ENCODE measurements around the gene DDR2. TPM values are rescaled to one million over a fixed set of nuclear protein-coding genes. Genes with fewer than 3 reads are reported as not detected.
"Not testable (repeated sequence)": the region's sequence is repeated elsewhere in the genome, so short reads cannot be mapped to it uniquely, and the experiment has no call there.

DDR2 gene
- total and polyA plus RNA-seq, 2 of the 4 experiments (the other 2 are of a cell fraction), result 66.1 to 245 TPM

- POLR2A ChIA-PET (ENCODE audit: unreplicated experiment); H3K9ac ChIP-seq (ENCODE audit: low read depth, low read length); H3K18ac ChIP-seq (ENCODE audit: low read depth, low read length); CTCF ChIA-PET; H3K27ac ChIP-seq (ENCODE audit: insufficient read depth, low read length); H3K9me3 ChIP-seq (ENCODE audit: control insufficient read depth, insufficient read depth, low read length); H3K4me3 ChIP-seq (ENCODE audit: insufficient read depth, low read depth, low read length); DNase-seq; H4K91ac ChIP-seq (ENCODE audit: insufficient read depth, low read depth, low read length); H3K4me1 ChIP-seq (ENCODE audit: control insufficient read depth, insufficient read depth, low read length); dilution Hi-C loops (cut with HindIII; ENCODE audit: low sequenced_read_pairs, unreplicated experiment); H4K5ac ChIP-seq (ENCODE audit: low read depth, low read length); H3K23ac ChIP-seq (ENCODE audit: low read depth, low read length); H2BK20ac ChIP-seq (ENCODE audit: low read depth, low read length); H2BK5ac ChIP-seq (ENCODE audit: low read depth, low read length, poor library complexity, severe bottlenecking); H4K8ac ChIP-seq (ENCODE audit: low read depth in 2 of 2, low read length in 2 of 2); ATAC-seq (ENCODE audit: low read depth); H3K9me1 ChIP-seq (ENCODE audit: insufficient read depth, low read length); in situ Hi-C loops (cut with MboI; ENCODE audit: low sequenced_read_pairs); H4K20me1 ChIP-seq (ENCODE audit: insufficient read depth, low read length); H3K79me1 ChIP-seq (ENCODE audit: low read depth in 1 of 2, low read length in 2 of 2); H3K4me2 ChIP-seq (ENCODE audit: low read depth, low read length); H2AK5ac ChIP-seq (ENCODE audit: low read depth, low read length); H3K14ac ChIP-seq (replicated peaks; ENCODE audit: low read depth, low read length); H2BK15ac ChIP-seq (ENCODE audit: low read depth, low read length); H2BK120ac ChIP-seq (ENCODE audit: low read depth, low read length); H3K56ac ChIP-seq (ENCODE audit: extremely low read depth, insufficient read depth, low read length); intact Hi-C loops (cut with micrococcal nuclease); H2AK9ac ChIP-seq (replicated peaks; ENCODE audit: low read depth, low read length, poor library complexity); H3K27me3 ChIP-seq (ENCODE audit: control insufficient read depth, insufficient read depth, low read length); BruUV-seq (replicated peaks); H3K36me3 ChIP-seq (ENCODE audit: control insufficient read depth, insufficient read depth, low read length); H2AFZ ChIP-seq (replicated peaks; ENCODE audit: low read length, poor library complexity); H3K4ac ChIP-seq (ENCODE audit: low read depth, low read length): not testable (repeated sequence)
- no CpG with 5 or more reads among the region's 2 CpGs for WGBS, 2 experiments (ENCODE audit: extremely low coverage in 2 of 2, insufficient read length in 1 of 2)
These were observed 185.9 kb downstream of the DDR2 start for GRCh38 chr1:162818136-162818535.

- H3K4me3 ChIP-seq (ENCODE audit: insufficient read depth, low read depth, low read length); DNase-seq; dilution Hi-C loops (cut with HindIII; ENCODE audit: low sequenced_read_pairs, unreplicated experiment); H3K9ac ChIP-seq (ENCODE audit: low read depth, low read length); CTCF ChIA-PET; H4K8ac ChIP-seq (ENCODE audit: low read depth in 2 of 2, low read length in 2 of 2); H2BK120ac ChIP-seq (ENCODE audit: low read depth, low read length); H3K9me3 ChIP-seq (ENCODE audit: control insufficient read depth, insufficient read depth, low read length); BruUV-seq (replicated peaks); H3K18ac ChIP-seq (ENCODE audit: low read depth, low read length); H2AFZ ChIP-seq (replicated peaks; ENCODE audit: low read length, poor library complexity); H3K56ac ChIP-seq (ENCODE audit: extremely low read depth, insufficient read depth, low read length); H4K20me1 ChIP-seq (ENCODE audit: insufficient read depth, low read length); H3K4ac ChIP-seq (ENCODE audit: low read depth, low read length); H3K27me3 ChIP-seq (ENCODE audit: control insufficient read depth, insufficient read depth, low read length); H2AK9ac ChIP-seq (replicated peaks; ENCODE audit: low read depth, low read length, poor library complexity); H4K5ac ChIP-seq (ENCODE audit: low read depth, low read length); H2BK15ac ChIP-seq (ENCODE audit: low read depth, low read length); H3K36me3 ChIP-seq (ENCODE audit: control insufficient read depth, insufficient read depth, low read length); H4K91ac ChIP-seq (ENCODE audit: insufficient read depth, low read depth, low read length); H3K9me1 ChIP-seq (ENCODE audit: insufficient read depth, low read length); POLR2A ChIA-PET (ENCODE audit: unreplicated experiment); H2AK5ac ChIP-seq (ENCODE audit: low read depth, low read length); H3K23ac ChIP-seq (ENCODE audit: low read depth, low read length); ATAC-seq (ENCODE audit: low read depth); H2BK20ac ChIP-seq (ENCODE audit: low read depth, low read length); H3K4me2 ChIP-seq (ENCODE audit: low read depth, low read length); H3K14ac ChIP-seq (replicated peaks; ENCODE audit: low read depth, low read length); H3K27ac ChIP-seq (ENCODE audit: insufficient read depth, low read length); H3K4me1 ChIP-seq (ENCODE audit: control insufficient read depth, insufficient read depth, low read length); intact Hi-C loops (cut with micrococcal nuclease); in situ Hi-C loops (cut with MboI; ENCODE audit: low sequenced_read_pairs); H3K79me1 ChIP-seq (ENCODE audit: low read depth in 1 of 2, low read length in 2 of 2); H2BK5ac ChIP-seq (ENCODE audit: low read depth, low read length, poor library complexity, severe bottlenecking): not testable (repeated sequence)
- WGBS, 2 experiments (ENCODE audit: extremely low coverage in 2 of 2, insufficient read length in 1 of 2), result no CpG with 5 or more reads among the region's 1 CpG
These were observed 186.4 kb downstream of the DDR2 start for GRCh38 chr1:162818666-162819065.

All from IMR-90 (cell line).